Prostate gland (tissue), 2 donors: ENCODE measurements around the gene TLE2.

Source experiments
- CTCF ChIP-seq, 4 experiments: fragments of 200-600 bp in 2 of 4; fragments of 450-650 bp in 2 of 4; sonication (generic) in 2 of 4; IDR thresholded peaks; 1 replicate in 3 of 4; 2 replicates in 1 of 4; pipeline ENCODE4 v1.5.1; 2016 to 2019; ENCODE audit warnings: antibody characterized with exemption in 4 of 4, mild to moderate bottlenecking in 2 of 4, moderate library complexity in 2 of 4
- POLR2A ChIP-seq: fragments of 450-650 bp; IDR thresholded peaks from one replicate; pipeline ENCODE4 v1.6.1; 2016; ENCODE audit warnings: antibody characterized with exemption, mild to moderate bottlenecking

GRCh38 chr19:3058821-3059314 lies 29.8 kb upstream of the TLE2 start:
- TF ChIP-seq CTCF (IDR thresholded peaks at IDR 0.05): no peak
- no peak for TF ChIP-seq POLR2A
